ENCODE data around the gene HOXD4. TPM values are rescaled to one million over a fixed set of nuclear protein-coding genes. Genes with fewer than 3 reads are reported as not detected.

HOXD4 gene
- total RNA-seq, 4 donors from 2014 or later = 1.5 to 20.7 (median 6.4) TPM

GRCh38 chr2:176158855-176159662 lies 7.7 kb downstream of the HOXD4 start:
- TF ChIP-seq, protein P1, sequence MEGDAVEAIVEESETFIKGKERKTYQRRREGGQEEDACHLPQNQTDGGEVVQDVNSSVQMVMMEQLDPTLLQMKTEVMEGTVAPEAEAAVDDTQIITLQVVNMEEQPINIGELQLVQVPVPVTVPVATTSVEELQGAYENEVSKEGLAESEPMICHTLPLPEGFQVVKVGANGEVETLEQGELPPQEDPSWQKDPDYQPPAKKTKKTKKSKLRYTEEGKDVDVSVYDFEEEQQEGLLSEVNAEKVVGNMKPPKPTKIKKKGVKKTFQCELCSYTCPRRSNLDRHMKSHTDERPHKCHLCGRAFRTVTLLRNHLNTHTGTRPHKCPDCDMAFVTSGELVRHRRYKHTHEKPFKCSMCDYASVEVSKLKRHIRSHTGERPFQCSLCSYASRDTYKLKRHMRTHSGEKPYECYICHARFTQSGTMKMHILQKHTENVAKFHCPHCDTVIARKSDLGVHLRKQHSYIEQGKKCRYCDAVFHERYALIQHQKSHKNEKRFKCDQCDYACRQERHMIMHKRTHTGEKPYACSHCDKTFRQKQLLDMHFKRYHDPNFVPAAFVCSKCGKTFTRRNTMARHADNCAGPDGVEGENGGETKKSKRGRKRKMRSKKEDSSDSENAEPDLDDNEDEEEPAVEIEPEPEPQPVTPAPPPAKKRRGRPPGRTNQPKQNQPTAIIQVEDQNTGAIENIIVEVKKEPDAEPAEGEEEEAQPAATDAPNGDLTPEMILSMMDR (IDR thresholded peaks at IDR 0.05; ENCODE audit: low read depth) = no peak

DNA sequence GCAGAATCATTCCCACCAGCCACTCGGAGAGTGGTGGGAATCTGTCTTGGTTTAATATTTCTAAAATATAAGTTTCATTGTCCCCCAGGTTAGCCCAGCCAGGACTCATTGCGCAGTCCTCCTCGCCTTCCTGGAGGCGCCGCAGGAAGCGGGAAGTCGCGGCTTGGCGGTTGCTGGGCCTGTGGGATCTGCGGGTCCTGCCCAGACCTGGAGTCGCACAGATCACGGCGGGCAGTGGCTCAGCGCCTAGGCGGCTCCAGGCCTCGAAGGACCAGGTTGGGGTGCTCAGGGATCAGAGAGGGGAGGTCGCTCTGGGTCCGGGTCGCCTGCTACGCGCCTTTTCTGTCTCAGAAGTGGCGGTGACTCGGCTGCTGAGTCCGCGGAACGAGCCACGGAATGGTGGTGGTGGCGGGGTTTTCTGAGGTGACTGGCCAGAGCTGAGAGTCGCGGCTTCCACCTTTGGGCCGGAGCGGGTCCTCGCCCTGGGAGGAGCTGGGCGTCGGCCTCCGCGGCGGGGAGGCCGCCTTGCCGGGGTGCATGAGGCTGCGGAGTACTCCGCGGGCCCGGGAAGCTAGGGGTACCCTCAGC lies 8.4 kb downstream of the HOXD4 start:
- TF ChIP-seq, protein P1 (IDR thresholded peaks at IDR 0.05; ENCODE audit: low read depth) = no peak

DNA sequence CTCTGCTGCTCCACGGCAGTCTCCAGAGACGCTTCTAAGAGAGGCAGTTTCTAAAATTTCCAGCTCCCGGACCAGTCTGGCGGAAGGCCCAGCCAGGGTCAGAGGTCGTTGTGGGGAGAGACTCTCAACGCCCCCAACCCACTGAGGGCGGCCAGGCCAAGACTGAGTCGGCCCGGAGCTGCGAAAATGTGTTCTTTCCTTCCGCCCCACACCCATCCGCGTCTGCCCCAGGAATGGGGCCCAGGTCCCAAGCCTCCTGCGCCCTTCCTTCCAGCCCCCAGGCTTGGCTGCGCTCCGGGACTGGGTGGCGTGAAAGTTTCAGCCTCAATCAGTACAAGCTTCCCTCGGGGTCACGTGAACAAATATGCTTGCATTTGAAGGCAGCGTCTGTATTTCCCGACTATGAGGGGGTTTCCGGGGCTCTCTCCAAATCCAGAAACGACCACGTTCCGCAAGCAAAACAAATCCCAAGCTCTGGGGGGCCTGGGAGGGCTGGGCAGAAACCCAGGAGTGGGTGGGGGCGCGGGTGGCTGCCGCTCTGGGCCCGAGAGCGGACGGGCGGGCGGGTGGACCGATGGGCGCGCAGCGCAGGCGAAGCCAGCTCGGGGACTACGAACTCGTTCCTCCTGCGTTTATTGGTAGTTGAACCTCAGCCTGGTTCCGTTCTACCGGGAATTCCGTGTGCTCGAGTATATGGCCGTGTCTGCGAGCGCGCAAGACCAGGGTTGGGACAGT lies 9.1 kb downstream of the HOXD4 start:
- TF ChIP-seq, protein P1 (IDR thresholded peaks at IDR 0.05; ENCODE audit: low read depth) = no peak

GRCh38 chr2:176160986-176161824 lies 9.9 kb downstream of the HOXD4 start:
- TF ChIP-seq, protein P1 (IDR thresholded peaks at IDR 0.05; ENCODE audit: low read depth) = no peak

DNA sequence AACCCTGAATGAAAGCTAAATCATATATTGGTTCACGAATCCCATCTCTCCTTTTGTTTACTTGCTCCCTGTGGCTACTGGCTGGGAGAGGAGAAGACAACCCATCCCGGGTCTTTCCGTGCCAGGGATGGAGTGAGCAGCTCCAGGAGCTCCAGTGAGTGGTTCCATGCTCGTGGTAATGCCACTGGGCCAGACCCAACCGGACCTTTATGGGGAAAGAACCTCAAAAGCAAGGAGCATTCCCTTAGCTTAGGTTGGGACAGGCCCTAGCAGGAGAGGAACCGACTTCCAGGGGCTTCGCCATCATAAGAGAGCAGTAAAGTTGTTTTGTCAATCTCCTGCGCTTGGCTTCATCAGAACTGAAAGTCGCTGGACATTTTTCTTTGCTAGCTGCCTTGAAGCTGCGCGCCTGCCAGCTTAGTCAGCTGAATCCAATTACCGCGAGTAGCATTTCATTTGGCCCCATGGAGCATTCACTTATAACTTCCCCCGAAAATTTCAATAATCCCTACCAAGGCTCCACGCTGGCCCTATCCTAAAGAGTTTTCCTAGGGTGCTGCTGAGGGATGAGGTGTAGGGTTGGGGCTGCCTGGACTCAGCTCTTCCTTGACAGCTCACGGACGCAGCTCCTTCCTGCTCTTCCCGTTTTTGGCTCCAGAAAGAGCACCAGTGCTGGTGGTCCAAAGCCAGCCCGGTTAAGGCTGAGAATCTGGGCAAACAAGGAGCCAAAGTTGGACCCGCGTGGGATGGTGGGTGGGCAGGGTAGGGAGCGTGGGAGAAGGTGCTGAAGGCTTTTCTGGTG lies 10.7 kb downstream of the HOXD4 start:
- TF ChIP-seq, protein P1 (IDR thresholded peaks at IDR 0.05; ENCODE audit: low read depth) = no peak

GRCh38 chr2:176162911-176163671 lies 11.7 kb downstream of the HOXD4 start:
- TF ChIP-seq, protein P1 (IDR thresholded peaks at IDR 0.05; ENCODE audit: low read depth) = no peak

Data from subcutaneous adipose tissue (tissue), 4 donors.